HuH-7.5 (cell line): ENCODE results near the gene NUDT8.
A peak's percentile ranks its signal among the peaks of the same experiment; 100 is the strongest.
"Not testable (repeated sequence)": the region's sequence is repeated elsewhere in the genome, so short reads cannot be mapped to it uniquely, and the experiment has no call there.

Experiments
- DNase-seq: peaks from one replicate; pipeline ENCODE4 v3.0.0; 2011; ENCODE audit warnings: low spot score

NUDT8 gene

GRCh38 chr11:67660752-67661151 is 31.0 kb upstream of the NUDT8 start:
- DNase-seq = not testable (repeated sequence)

- not testable (repeated sequence) for DNase-seq
These were observed 30.0 kb upstream of the NUDT8 start for GRCh38 chr11:67659651-67660165.

GRCh38 chr11:67657300-67657699 is 27.6 kb upstream of the NUDT8 start:
- no peak for DNase-seq

GRCh38 chr11:67656278-67656922 is 26.7 kb upstream of the NUDT8 start:
- no peak for DNase-seq

GRCh38 chr11:67654225-67654624 is 24.5 kb upstream of the NUDT8 start:
- no peak for DNase-seq

GRCh38 chr11:67652965-67653845 is 23.5 kb upstream of the NUDT8 start:
- DNase-seq = no peak

GRCh38 chr11:67651976-67652781 is 22.4 kb upstream of the NUDT8 start:
- DNase-seq = no peak

- no peak for DNase-seq
These were observed 20.1 kb upstream of the NUDT8 start for GRCh38 chr11:67649634-67650510.

GRCh38 chr11:67648796-67649613 is 19.3 kb upstream of the NUDT8 start:
- no peak for DNase-seq

GRCh38 chr11:67648140-67648795 is 18.5 kb upstream of the NUDT8 start:
- no peak for DNase-seq

- DNase-seq = no peak
These were observed 17.7 kb upstream of the NUDT8 start for GRCh38 chr11:67647471-67647870.

- DNase-seq = no peak
These were observed 17.0 kb upstream of the NUDT8 start for GRCh38 chr11:67646535-67647336.

GRCh38 chr11:67645521-67646461 is 16.1 kb upstream of the NUDT8 start:
- DNase-seq = no peak

GRCh38 chr11:67644472-67645418 is 15.0 kb upstream of the NUDT8 start:
- no peak for DNase-seq

GRCh38 chr11:67644042-67644441 is 14.3 kb upstream of the NUDT8 start:
- DNase-seq = peak; percentile 95

- no peak for DNase-seq
These were observed 12.7 kb upstream of the NUDT8 start for GRCh38 chr11:67642173-67643120.
